ENCODE measurements around the gene R3HDM2.

Gene R3HDM2

GRCh38 chr12:57219993-57220754 lies 210.7 kb downstream of the R3HDM2 start:
- DNase-seq: no peak

- no peak for DNase-seq
These were observed 211.4 kb downstream of the R3HDM2 start for GRCh38 chr12:57219205-57219992.

- no peak for DNase-seq
These were observed 212.6 kb downstream of the R3HDM2 start for GRCh38 chr12:57218030-57218853.

DNA sequence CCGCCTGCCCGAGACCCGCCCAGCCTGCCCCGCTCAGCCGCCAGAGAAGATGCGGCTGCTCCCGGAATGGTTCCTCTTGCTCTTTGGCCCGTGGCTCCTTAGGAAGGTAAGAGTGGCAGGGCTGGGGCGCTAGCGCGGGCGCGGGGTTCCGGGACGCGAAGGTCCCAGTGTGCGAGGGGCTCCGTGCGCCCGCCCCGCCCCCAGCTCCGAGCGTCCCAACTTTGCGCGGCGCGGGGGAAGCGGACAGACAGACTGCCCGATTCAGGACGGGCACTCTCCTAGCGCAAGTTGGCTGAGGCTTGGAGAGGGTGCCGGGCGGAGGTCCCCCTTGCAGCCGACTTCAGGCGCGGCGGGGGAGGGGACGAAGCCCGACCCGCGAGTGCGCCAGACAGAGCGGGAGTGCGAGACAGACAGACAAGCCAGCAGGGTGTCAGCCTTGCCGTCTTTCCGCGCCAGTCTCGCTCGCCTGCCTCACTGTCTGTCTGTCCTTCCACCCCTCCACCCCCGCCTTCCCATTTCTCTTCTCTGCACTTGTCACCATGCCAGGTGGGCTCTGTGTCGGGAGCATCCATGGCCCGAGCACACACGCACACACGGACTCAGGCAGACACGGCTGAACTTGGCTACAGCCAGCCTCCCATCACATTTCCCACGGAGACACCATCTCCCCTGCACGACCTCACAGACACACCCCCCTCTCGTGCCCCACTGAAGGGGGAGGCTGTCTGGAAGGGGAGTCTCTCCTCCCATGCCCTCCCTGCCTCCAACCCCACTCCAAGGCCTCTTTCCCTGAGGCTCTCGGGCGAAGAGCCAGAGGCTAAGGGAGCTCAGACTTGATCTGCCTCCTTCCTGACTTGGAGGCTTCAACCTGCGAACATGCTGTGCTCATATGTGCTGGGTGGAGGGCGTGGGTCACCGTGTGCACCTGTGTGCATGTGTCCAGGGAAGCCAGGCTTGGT lies 213.6 kb downstream of the R3HDM2 start:
- DNase-seq: no peak

- no peak for DNase-seq
These were observed 214.6 kb downstream of the R3HDM2 start, which contains the start of gene NXPH4 for GRCh38 chr12:57216014-57216911. NXPH4 (plus strand) TSS chr12:57216794; CDS start chr12:57216970, 176 bp downstream.

GRCh38 chr12:57215668-57216013 lies 215.2 kb downstream of the R3HDM2 start:
- DNase-seq: peak in 1 of 58 donors; percentile 8

- no peak for DNase-seq
These were observed 215.8 kb downstream of the R3HDM2 start for GRCh38 chr12:57215065-57215464.

DNA sequence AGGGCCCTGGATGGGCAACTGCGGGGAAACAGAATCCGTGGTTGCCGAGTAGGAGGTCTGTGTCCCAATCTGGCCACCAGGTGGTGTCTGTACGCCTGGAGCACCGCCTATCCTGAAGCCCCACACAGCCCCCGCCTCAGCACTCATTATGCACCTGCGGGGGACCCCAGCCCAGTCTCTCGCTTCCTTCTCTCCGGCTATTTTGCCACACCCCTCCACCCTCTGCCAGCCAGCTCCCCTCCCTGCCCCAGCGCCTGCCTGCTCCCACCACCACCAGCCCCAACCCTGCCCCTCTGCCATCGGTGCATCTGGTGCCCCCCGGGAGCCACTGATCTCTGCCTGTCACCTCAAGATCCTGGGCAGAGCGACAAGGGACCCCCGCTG lies 216.5 kb downstream of the R3HDM2 start:
- DNase-seq: peak in 35 of 58 donors; percentile 7 to 60 (median 26)

GRCh38 chr12:57213763-57214397 lies 217.0 kb downstream of the R3HDM2 start:
- no peak for DNase-seq

- peak; percentile 20 to 89 (median 78) for DNase-seq
These were observed 217.7 kb downstream of the R3HDM2 start for GRCh38 chr12:57213058-57213715.

GRCh38 chr12:57212701-57213057 lies 218.2 kb downstream of the R3HDM2 start:
- peak in 1 of 58 donors; percentile 18 for DNase-seq

- DNase-seq: no peak
These were observed 218.8 kb downstream of the R3HDM2 start for GRCh38 chr12:57211791-57212700.

DNA sequence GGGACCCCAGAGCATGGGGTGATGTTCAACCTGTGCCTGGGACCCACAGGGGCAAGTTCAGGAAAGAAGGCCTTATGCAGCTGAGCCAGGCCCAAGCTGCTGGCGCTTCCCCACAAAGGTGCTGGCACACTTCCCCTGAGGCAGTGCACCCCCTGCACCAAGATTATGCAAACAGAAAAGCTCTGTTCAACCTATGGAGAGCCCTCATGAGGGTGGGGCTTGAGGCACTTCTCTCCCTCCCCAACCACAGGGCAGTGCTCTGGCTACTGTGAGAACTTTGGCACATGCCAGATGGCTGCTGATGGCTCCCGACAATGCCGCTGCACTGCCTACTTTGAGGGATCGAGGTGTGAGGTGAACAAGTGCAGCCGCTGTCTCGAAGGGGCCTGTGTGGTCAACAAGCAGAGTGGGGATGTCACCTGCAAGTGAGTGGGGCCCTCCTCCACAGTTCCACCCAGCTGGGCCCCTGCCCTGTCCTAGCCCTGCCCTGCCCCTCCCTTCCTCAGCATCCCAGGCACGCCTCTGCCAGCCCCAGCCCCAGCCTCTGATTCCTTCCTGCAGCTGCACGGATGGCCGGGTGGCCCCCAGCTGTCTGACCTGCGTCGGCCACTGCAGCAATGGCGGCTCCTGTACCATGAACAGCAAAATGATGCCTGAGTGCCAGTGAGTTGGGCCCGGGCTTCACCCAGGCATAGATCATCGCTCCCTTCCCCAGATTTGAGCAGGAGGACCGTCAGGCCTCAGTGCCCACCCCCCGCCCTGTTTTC lies 219.7 kb downstream of the R3HDM2 start:
- no peak for DNase-seq

- no peak for DNase-seq
These were observed 220.4 kb downstream of the R3HDM2 start for GRCh38 chr12:57210461-57210860.

- no peak for DNase-seq
These were observed 220.9 kb downstream of the R3HDM2 start for GRCh38 chr12:57209916-57210315.

GRCh38 chr12:57208631-57209282 lies 222.1 kb downstream of the R3HDM2 start:
- peak in 51 of 58 donors; percentile 13 to 81 (median 41) for DNase-seq

Data from anterior cingulate cortex (tissue), 58 donors.